OCI-LY3 (cell line): ENCODE results near the gene BNC2.

Experiments used
- EZH2phosphoT487 ChIP-seq: fragments of 200-600 bp; shearing (Covaris generic); IDR thresholded peaks from 2 replicates; pipeline ENCODE4 v1.6.1; 2018; ENCODE audit warnings: antibody characterized with exemption, mixed run types, low read depth
- TF ChIP-seq, protein P1 (sequence below): fragments of 200-600, 300-600 bp; sonication (generic); IDR thresholded peaks from 2 replicates; pipeline ENCODE4 v1.5.1; 2014; ENCODE audit warnings: antibody characterized with exemption, low read length, low read depth

GRCh38 chr9:16637218-16637617 lies 233.3 kb downstream of the BNC2 start:
- TF ChIP-seq, protein P1, sequence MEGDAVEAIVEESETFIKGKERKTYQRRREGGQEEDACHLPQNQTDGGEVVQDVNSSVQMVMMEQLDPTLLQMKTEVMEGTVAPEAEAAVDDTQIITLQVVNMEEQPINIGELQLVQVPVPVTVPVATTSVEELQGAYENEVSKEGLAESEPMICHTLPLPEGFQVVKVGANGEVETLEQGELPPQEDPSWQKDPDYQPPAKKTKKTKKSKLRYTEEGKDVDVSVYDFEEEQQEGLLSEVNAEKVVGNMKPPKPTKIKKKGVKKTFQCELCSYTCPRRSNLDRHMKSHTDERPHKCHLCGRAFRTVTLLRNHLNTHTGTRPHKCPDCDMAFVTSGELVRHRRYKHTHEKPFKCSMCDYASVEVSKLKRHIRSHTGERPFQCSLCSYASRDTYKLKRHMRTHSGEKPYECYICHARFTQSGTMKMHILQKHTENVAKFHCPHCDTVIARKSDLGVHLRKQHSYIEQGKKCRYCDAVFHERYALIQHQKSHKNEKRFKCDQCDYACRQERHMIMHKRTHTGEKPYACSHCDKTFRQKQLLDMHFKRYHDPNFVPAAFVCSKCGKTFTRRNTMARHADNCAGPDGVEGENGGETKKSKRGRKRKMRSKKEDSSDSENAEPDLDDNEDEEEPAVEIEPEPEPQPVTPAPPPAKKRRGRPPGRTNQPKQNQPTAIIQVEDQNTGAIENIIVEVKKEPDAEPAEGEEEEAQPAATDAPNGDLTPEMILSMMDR: no peak
- TF ChIP-seq EZH2phosphoT487: no peak
